Fibroblast of peridontal ligament (primary cell): ENCODE data around the gene ZNF532.
"Not testable (repeated sequence)": the region's sequence is repeated elsewhere in the genome, so short reads cannot be mapped to it uniquely, and the experiment has no call there.

ENCODE experiments used
- DNase-seq: peaks from one replicate; pipeline ENCODE4 v3.0.0-alpha.2; 2010; ENCODE audit errors: extremely low read depth

The ZNF532 gene

DNA sequence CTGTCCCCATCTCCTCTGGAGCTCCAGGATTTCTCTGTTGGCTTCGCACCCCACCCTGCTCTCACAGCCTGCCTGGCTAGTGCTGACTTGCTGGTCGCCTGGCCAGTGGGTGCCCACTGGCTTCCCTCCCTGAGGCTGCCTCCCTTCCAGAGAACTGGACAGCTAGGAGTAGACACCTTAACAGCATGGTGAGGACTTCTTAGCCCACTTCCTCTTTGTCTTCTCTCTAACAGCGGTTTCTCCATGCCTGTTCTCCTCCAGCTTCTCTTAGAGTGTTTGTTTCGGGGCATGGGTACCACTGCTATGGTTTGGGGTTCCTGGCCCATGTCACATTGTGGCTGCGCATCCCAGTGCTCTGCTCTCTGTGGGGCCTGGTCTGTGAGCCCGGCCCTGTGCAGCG is 37.1 kb downstream of the ZNF532 start:
- DNase-seq = no peak

DNA sequence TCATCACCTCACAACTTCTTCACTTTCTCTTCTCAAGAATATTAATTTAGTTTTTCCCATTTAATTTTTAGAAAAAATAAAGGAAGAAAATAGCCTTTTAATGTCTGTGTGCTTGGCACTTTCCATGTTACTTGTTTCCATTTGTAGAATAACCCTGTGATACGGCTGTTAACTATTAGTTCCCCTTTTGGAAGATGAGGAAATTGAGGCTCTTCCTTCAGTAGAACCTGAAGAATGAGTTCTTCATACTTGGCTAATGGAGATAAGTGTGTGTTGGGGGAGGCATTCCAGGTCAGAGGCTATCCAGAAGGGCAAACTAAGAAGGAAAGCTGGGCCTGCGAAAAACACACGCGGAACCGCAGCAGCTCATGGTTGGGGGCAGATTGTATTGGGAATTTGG is 38.3 kb downstream of the ZNF532 start:
- no peak for DNase-seq

DNA sequence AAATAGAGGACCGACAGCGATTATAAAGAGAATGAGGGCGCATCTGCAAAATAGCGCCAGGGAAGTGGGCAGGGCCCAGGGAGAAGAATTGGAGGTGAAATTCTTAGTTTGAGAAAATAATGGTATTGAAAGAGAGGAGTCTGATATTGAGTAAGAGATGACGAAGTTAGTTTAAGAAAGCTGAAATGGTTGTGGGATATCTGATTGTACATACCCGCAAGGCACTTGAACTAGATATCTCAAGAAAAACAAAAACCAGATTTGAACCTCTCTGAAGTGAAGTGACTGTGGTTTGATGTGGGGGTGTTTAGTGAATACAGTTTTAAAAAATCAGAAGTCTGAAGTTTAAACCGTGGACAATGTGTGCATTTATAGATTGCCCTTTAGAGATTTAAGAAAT is 38.9 kb downstream of the ZNF532 start:
- peak; percentile 74 for DNase-seq

DNA sequence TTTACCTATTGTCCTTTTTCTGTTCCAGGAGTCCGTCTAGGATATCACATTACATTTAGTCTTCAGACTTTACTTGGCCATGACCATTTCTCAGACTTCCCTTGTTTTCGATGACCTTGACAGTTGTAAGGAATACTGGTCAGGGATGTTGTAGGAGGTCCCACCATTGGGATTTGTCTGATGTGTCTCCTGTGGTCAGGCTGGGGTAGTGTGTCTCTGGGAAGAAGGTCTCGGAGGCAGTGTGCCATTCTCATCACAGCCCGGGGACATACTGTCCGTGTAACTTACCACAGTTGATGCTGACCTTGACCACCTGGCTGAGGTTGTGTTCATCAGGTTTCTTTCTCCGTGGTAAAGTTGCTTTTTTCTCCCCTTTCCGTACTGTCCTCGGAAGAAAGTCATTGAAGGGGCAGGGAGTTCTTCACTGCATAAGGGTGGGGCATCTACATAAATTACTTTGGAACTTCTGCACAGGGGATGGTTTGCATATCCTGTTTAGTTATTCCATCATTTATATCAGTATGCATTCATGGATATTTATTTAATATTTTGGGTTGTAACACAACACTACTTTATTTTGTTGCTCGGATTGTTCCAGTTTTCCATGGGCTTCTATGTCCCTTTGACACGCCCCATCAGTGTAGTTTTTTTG is 41.2 kb downstream of the ZNF532 start:
- no peak for DNase-seq

DNA sequence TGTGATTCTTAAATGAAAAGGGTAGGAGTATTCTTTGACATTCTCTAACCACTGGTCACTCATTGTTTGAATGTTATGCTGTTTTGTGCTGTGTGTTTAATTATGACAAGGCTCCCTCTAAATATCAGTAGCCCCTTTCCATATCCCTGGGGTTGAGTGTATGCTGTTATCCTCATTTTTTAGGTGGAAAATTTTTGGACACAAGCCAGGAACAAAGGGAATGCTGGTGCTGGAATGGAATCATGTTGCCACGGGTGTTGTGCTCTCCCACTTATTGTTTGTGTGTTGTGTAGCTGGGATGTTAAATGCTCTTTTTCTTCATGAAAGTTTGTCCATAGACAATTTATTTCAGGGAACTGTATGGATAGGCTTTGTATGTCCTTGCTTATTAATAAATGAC is 43.3 kb downstream of the ZNF532 start:
- no peak for DNase-seq

DNA sequence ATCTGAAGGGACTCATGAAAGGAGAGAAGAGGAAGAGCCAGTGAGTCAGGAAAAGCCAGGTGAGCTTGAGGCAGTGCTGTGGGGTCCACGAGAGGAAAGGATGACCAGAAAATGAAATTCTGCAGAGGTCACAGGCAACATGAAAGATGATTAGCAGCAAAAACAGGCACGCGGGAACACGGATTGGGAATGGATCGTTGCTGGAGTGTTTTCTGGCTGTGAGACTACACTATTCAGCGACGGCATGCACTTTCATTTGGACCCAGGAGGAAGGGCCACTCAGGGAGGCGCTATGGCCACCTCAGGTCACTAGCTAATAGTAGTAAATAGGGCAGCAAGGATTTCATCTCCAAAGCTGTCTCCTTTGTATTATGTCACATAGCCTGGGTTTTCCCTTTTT is 44.8 kb downstream of the ZNF532 start:
- DNase-seq = no peak

DNA sequence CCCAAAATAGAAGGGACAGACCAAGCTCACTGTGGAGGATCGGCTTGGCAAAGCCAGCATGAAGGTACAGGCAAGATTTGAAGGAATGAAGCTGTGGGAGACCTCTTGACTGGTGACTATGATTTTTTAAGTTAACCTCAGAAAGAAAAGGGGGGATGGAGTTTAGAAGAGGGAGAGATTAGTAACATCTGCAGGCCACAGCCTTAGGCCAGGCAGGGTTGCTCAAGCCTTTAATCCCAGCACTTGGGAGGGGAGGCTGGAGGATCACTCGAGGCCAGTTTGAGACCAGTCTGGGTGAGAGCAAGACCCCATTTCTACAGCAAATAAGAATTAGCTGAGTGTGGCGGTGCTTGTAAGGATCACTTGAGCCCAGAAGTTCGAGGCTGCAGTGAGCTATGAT is 46.6 kb downstream of the ZNF532 start:
- DNase-seq = peak; percentile 57

DNA sequence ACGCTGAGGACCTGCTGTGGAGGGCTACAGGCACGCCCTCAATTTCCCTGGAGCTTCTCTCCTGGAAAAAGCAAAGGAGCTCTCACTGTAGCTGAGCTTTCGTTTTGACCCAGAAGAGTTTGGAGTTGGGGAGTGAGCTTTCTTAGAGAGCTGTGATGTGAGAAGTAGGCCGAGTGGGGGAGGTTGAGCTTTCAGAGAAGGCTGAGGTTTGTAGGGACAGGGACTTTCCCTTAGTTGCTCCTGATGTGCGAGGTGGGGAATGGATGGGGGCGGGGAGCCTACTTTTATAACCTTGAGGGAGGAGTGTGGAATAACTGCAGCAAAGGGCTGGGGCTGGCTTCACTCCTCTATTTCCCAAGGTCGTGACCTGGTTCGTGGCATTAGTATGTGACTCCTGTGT is 47.1 kb downstream of the ZNF532 start:
- DNase-seq = peak; percentile 51

DNA sequence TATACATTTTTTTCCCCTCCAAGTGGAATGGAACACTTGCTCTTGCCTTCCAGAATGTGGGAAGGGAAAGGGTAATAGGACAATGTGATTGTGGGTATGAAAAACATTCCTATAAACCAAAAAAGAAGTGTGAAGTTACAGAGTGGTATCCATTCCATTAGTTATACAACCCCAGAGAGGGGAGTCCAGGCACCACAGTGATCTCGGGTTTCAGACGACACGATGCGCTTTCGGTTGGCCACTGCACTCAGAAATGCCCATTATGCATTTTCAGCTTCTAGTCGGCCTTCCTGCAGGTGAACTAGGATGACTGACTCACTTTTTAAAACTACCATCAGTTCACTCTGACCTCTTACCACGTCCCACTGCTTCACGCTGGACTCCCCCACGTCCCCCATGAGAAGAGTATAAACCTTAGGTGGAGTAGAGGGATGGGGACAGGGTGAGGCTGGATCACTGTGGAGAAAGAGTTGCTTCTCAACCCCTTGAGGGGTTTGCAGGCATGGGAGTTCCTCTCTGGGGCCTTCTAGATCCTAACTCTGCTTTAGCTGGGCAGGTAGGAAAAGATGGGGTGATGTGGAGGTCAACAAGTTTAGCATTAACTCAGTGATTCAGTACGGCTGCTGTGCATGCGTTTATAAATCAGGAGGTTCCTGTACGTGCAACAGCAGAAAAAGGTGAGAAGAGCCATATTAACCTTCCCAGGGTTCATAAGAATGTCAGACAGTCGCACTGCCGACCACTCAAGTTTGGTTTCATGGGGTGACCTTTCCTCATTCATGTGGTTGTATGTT is 50.5 kb downstream of the ZNF532 start:
- peak; percentile 57 for DNase-seq

DNA sequence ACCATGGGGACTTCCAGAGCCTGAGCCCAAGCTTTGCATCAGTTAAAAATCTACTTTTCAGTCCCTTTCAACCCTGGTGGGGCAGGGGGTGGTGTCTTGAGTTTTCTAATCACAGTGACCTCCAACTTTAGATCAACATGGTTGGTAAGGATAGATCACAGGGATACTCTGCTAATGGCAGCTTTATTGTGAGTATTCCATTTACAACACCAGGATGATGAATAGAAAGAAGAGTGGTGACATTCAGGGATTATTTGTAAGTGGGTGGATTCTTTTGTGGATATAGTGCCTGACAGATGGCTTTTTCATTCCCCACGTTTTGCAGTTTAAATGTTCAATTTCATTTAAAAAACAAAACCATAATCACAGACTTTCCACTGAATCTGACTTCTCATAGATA is 51.3 kb downstream of the ZNF532 start:
- DNase-seq = no peak

DNA sequence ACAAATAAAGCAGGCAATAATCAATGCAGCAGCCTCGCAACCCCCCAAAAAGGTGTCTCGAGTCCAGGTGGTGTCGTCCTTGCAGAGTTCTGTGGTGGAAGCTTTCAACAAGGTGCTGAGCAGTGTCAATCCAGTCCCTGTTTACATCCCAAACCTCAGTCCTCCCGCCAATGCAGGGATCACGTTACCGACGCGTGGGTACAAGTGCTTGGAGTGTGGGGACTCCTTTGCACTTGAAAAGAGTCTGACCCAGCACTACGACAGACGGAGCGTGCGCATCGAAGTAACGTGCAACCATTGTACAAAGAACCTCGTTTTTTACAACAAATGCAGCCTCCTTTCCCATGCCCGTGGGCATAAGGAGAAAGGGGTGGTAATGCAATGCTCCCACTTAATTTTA is 55.3 kb downstream of the ZNF532 start:
- not testable (repeated sequence) for DNase-seq

DNA sequence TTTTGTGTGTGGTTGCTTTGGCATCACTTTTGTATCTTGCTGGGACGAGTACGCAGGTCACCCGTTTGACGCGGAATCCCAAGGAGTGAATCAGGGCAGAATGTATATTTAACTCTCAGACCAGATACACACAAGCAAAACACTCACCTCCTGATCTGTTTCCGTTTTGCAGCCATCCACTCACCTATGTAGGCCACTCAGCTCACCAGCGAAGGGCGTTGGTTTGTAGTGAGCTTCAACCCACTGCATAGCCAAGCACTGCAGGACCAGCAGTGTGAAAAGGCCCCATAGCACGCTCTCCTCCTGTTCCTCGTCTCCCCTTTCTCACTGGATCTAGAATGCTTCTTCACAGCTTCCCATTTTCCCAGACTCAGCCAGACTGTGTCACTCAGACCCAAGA is 58.3 kb downstream of the ZNF532 start:
- DNase-seq = no peak

DNA sequence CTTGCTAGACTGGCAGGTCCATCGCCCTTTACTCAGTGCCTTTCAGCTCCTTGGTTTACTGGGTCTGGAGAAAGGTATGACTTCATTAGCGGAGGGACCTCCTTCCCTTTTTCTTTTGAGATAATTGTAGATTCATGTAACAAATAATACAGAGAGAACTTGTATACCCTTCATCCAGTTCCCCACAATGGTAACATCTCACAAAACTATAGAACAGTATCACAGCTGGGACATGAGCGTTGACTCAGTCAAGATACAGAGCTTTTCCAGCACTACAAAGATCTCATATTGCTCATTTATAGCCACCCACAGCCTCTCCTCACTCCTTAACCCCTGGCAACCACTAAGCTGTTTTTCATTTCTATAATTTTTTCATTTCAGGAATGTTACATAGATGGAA is 59.8 kb downstream of the ZNF532 start:
- DNase-seq = no peak

DNA sequence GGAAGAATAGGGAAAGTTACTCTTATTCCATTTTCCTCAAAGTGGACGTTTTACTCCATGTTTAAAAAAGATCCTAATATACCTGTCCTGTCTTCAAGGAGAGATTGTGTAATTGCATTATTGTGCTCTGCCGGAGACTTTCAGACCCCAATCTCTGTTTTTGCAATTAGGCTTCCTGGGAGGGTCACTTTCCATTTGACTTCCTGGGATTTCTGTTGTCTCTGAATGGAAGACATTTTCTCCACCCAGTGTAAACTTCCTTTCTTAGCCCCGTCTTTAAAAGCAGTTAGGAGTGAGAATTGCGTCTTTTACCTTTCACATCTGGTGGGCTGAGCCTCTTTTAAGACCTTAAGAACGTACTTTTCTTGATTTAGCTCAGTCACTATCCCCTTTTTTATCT is 63.0 kb downstream of the ZNF532 start:
- no peak for DNase-seq

DNA sequence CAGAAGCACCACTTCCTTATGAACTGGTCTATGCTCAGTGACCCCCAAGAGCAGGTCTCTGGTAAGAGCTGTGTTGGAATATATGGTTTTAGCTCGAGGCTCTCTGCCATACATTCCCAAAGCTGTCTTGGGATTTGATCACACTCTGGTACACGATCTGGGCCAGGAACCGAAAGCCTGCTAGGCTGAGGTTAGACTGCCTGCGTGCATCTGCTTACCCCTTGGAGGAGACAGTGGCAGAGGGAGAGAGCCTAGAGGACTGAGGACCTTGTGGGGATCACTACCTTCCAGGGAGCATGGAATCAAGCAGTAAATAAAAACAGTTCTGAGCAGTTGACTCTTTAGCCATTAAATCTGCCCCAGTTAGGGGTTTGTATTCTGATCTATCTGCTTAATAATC is 63.7 kb downstream of the ZNF532 start:
- DNase-seq = no peak

DNA sequence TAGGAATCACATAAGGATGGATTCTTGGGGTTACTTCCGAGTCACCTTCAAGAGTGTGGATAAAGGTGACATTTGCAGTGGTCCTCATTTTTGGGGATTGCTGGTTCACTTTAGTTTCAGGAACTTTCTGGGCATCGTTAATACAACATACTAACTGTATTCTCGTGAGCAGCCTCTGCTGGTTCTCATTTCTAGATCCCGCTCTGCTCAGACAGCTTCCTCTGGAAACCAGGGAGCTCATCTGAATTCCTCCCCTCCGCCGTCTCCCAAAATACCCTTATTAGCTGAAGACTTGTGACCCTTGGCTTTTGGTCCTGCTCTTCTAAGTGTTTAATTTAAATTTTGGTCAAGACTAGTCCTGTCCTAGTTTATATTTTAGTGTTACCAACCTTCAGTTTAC is 64.5 kb downstream of the ZNF532 start:
- DNase-seq = no peak

DNA sequence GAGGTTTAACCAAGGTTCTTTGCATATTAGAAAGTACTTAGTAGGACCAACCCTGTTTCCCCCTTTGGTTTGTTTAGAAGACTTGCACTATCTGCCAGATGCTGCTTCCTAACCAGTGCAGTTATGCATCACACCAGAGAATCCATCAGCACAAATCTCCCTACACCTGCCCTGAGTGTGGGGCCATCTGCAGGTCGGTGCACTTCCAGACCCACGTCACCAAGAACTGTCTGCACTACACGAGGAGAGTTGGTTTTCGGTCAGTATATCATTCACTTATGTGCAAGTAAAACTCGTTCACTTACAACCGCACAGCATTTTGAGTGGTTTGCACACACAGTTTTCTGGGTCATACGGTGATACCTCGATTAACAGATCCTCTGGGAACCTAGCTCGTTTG is 69.7 kb downstream of the ZNF532 start:
- DNase-seq = no peak

DNA sequence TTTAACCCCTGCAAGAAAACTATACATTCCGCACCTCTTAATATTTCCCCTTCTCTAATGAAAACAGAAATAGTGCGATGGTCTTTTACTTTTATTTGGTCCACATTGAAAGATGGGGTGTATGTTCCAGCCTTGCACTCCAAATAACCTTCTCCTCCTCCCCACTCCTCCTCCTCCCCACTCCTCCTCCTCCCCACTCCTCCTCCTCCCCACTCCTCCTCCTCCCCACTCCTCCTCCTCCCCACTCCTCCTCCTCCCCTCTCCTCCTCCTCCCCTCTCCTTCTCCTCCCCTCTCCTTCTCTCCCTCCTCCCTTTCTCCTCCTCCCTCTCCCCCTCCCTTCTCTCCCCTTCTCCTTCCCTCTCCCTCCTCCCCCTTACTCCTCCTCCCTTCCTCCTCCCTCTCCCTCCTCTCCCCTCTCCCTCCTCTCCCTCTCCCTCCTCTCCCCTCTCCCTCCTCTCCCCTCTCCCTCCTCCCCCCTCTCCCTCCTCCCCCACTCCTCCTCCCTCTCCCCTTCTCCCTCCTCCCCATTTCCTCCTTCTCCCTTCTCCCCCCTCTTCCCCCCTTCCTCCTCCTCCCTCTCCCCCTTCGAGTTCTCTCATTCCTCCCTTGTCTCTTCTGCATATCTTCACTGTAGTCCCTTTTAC is 70.4 kb downstream of the ZNF532 start:
- DNase-seq = no peak

DNA sequence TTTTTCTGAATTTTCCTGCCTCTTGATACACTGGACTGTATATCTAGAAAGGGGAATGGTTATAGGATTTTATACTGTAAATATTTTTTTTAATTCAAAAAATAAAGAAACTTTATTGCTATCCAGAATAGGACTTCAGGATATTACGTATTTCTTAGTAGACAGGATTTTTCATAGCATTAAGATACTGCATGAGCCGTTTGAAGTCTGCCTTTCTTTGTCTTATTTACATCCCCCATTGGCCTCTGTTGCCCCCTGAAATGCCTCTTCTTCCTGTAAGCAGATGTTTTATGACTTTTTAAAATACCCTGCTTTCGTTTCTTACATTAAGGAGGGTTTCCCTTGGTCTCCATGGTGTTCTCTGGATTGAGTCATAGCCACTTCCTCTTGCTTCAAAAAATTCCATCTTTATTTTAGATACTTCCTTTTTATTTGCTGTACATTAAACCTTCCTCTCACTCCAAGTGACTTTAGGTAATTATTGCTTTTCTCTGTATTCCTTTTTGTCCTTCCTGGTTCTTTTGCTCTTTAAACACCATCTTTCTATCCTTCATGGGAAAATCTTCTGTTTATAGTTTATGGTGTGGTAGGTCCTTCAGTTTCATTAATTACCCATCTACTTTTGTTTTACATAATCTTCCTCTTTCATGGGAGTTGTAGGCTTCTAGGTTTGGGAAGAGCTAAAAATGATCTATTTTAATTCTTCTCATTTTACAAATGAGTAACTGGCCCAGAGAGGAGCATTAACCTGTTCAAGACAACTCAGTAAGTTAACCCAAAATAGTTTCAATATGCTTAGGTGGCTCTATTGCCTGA is 72.6 kb downstream of the ZNF532 start:
- peak; percentile 63 for DNase-seq

DNA sequence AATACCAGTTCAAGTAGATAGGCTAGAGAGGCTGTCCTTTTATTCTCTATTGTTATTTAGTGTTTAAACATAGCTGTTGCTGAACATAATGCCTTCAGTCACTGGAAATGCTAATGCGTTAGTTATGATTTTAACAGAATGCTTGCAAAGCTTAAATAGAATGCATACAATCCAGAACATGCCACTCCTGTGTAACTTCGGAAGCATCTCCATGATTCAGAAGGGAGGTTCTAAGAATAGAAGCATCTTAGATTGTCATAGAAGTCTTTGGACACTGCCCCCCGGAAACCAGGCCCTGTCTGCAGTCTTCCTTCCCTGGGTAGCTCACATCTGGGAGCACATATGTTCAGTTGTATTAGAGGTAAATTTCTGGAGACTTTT is 73.2 kb downstream of the ZNF532 start:
- DNase-seq = no peak

DNA sequence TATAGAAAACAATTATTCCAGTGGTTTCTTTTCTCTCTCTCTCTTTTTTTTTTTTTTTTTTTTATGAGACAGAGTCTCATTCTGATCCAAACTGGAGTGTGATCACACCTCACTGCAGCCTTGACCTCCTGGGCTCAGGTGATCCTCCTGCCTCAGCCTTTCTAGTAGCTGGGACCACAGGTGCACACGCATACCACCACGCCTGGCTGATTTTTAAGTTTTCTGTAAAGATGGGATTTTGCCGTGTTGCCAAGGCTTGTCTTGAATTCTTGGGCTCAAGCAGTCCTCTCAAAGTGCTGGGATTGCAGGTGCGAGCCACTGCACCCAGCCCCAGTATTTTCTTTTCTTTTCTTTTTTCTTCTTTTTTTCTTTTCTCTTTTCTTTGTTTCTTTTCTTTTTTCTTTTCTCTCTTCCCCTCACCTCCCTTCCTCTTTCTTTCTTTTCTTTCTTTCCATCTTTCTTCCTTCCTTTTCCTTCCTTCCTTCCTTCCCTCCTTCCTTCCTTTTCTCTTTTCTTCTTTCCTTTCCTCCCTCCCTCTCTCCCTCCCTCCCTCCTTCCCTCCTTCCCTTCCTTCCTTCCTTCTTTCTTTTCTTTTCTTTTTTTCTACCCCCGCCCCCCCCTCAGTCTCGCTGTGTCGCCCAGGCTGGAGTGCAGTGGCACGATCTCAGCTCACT is 76.9 kb downstream of the ZNF532 start:
- DNase-seq = no peak

DNA sequence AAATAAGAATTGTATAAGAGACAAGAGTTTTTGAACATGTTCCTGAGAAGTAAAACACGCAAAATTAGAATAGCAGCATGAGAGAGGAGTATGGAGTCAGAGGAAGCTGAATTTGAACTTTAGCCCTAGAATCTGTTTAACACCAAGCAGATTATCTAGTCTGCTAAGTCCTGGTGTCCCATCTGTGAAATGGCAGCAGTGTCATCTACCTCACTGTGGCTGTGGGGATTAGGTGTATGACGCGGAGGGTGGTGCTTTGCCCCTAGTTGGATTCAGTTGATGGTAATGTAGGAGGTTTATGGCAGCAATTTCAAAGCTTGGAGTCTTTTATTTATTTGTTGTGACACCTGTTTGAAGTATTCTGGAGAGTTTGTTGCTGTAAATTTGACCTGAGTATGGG is 79.2 kb downstream of the ZNF532 start:
- DNase-seq = no peak
